D721Med (cell line): Measurements from ENCODE around the gene NRN1L.
"Not testable (repeated sequence)": the region's sequence is repeated elsewhere in the genome, so short reads cannot be mapped to it uniquely, and the experiment has no call there.

ENCODE experiments used
- DNase-seq: peaks from one replicate; pipeline ENCODE4 v3.0.0; 2011; ENCODE audit warnings: low spot score; ENCODE audit not compliant: insufficient read length
- FAIRE-seq: peaks from 2 replicates; lab custom pipeline; 2011; peaks lifted over from hg19 to GRCh38; lab: Jason Lieb, UNC
- CTCF ChIP-seq: IDR thresholded peaks from 2 replicates; pipeline ENCODE4 v1.5.1; 2012; ENCODE audit warnings: mild to moderate bottlenecking, control low read depth; ENCODE audit not compliant: insufficient read depth; ENCODE audit errors: missing control alignments

Gene NRN1L

GRCh38 chr16:67909056-67909742, 24.5 kb downstream of the NRN1L start:
- no peak for TF ChIP-seq CTCF
- no peak for FAIRE-seq
- no peak for DNase-seq

GRCh38 chr16:67910158-67910557, 25.5 kb downstream of the NRN1L start:
- no peak for TF ChIP-seq CTCF
- FAIRE-seq (no peak), DNase-seq (no peak)

GRCh38 chr16:67914758-67915495, 30.2 kb downstream of the NRN1L start:
- no peak for FAIRE-seq
- no peak for TF ChIP-seq CTCF
- no peak for DNase-seq

GRCh38 chr16:67915496-67915769, 30.7 kb downstream of the NRN1L start:
- DNase-seq, FAIRE-seq: not testable (repeated sequence)

GRCh38 chr16:67915831-67916723, 31.4 kb downstream of the NRN1L start:
- DNase-seq = no peak
- no peak for FAIRE-seq
- no peak for TF ChIP-seq CTCF

GRCh38 chr16:67917140-67917851, 32.6 kb downstream of the NRN1L start:
- DNase-seq (no peak), FAIRE-seq (no peak)
- no peak for TF ChIP-seq CTCF

GRCh38 chr16:67917852-67918236, 33.2 kb downstream of the NRN1L start:
- no peak for FAIRE-seq
- DNase-seq = no peak
- no peak for TF ChIP-seq CTCF
